ENCODE results near the gene IQGAP2. TPM values are rescaled to one million over a fixed set of nuclear protein-coding genes. Genes with fewer than 3 reads are reported as not detected.
"Not testable (repeated sequence)": the region's sequence is repeated elsewhere in the genome, so short reads cannot be mapped to it uniquely, and the experiment has no call there.

The IQGAP2 gene
- total RNA-seq, 2 donors from 2014 or later, result 15.3 to 17.6 TPM

DNA sequence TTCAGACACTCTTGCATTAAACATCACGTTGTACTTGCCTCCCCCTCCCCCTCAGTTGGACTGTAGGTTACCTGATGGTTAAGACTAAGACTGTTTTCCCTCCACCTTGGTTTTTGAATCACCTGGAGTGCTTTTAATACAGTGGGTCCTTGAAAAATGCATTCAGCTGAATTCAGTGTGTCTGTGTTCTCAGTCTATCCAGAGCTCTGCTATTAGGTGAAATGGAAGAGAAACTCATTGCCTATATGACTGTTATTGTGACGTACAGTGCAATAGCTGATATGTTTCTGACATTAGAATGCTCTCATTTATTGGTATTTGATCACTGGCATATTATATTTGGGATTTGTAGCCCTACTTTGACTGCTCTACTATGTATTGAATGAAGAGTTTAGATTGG is 111.6 kb downstream of the IQGAP2 start:
- H3K4me3 ChIP-seq, result no peak overlapping the region
- no peak for TF ChIP-seq CTCF (IDR thresholded peaks at IDR 0.05)
- H3K27me3 ChIP-seq (replicated peaks; ENCODE audit: insufficient read depth), result no peaks in the 10 kb centered on the region
- no peak overlapping the region for H3K27ac ChIP-seq
- no peaks in the 10 kb centered on the region for H3K36me3 ChIP-seq
- no peaks in the 10 kb centered on the region for H3K4me1 ChIP-seq (ENCODE audit: control insufficient read depth in 1 of 2, low read depth in 2 of 2)
- ATAC-seq (ENCODE audit: insufficient number of reproducible peaks, low FRiP score, low read depth), result no peak
- DNase-seq (ENCODE audit: low spot score), result no peak
- no peaks in the 10 kb centered on the region for H3K9me3 ChIP-seq

DNA sequence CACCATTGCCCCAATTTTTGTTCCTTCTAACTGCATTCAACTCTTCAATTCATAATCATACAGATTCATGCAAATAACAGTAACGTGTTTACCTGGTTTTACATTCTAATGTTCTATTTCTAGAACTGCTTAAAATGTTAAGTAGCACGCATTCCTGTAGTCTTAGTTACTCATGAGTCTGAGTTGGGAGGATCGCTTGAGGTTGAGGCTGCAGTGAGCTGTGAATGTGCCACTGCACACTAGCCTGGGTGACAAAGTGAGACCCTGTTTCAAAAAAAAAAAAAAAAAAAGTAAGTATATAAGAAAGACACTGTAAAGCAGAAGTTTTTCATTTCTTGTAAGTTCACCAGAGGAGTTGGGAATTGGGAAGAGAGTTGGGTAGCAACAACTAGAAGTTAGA is 114.2 kb downstream of the IQGAP2 start:
- H3K4me3 ChIP-seq, result no peak overlapping the region
- no peaks in the 10 kb centered on the region for H3K27me3 ChIP-seq (replicated peaks; ENCODE audit: insufficient read depth)
- H3K9me3 ChIP-seq, result no peaks in the 10 kb centered on the region
- TF ChIP-seq CTCF (IDR thresholded peaks at IDR 0.05), result no peak
- H3K27ac ChIP-seq, result no peak overlapping the region
- ATAC-seq (ENCODE audit: insufficient number of reproducible peaks, low FRiP score, low read depth) (no peak), DNase-seq (ENCODE audit: low spot score) (no peak)
- no peaks in the 10 kb centered on the region for H3K36me3 ChIP-seq
- no peaks in the 10 kb centered on the region for H3K4me1 ChIP-seq (ENCODE audit: control insufficient read depth in 1 of 2, low read depth in 2 of 2)

GRCh38 chr5:76518246-76518645 is 115.2 kb downstream of the IQGAP2 start:
- ATAC-seq (ENCODE audit: insufficient number of reproducible peaks, low FRiP score, low read depth); H3K27me3 ChIP-seq (replicated peaks; ENCODE audit: insufficient read depth); H3K9me3 ChIP-seq; DNase-seq (ENCODE audit: low spot score); H3K27ac ChIP-seq; H3K4me1 ChIP-seq (ENCODE audit: control insufficient read depth in 1 of 2, low read depth in 2 of 2); H3K4me3 ChIP-seq; H3K36me3 ChIP-seq: not testable (repeated sequence)

- Histone ChIP-seq H3K4me3 (no peak overlapping the region), H3K9me3 (no peaks in the 10 kb centered on the region), H3K36me3 (no peaks in the 10 kb centered on the region), H3K4me1 (ENCODE audit: control insufficient read depth in 1 of 2, low read depth in 2 of 2) (no peaks in the 10 kb centered on the region), H3K27me3 (replicated peaks; ENCODE audit: insufficient read depth) (no peaks in the 10 kb centered on the region), H3K27ac (no peak overlapping the region)
- no peak for TF ChIP-seq CTCF (IDR thresholded peaks at IDR 0.05)
- no peak for DNase-seq (ENCODE audit: low spot score)
- no peak for ATAC-seq (ENCODE audit: insufficient number of reproducible peaks, low FRiP score, low read depth)
Observed at GRCh38 chr5:76521240-76521758, 118.2 kb downstream of the IQGAP2 start.

GRCh38 chr5:76522103-76522935 is 119.2 kb downstream of the IQGAP2 start:
- Histone ChIP-seq H3K27ac (no peak overlapping the region), H3K4me1 (ENCODE audit: control insufficient read depth in 1 of 2, low read depth in 2 of 2) (no peaks in the 10 kb centered on the region), H3K9me3 (no peaks in the 10 kb centered on the region), H3K36me3 (no peaks in the 10 kb centered on the region), H3K27me3 (replicated peaks; ENCODE audit: insufficient read depth) (no peaks in the 10 kb centered on the region), H3K4me3 (no peak overlapping the region)
- ATAC-seq (ENCODE audit: insufficient number of reproducible peaks, low FRiP score, low read depth) (no peak), DNase-seq (ENCODE audit: low spot score) (no peak)
- no peak for TF ChIP-seq CTCF (IDR thresholded peaks at IDR 0.05)
